SK-N-MC (cell line): ENCODE measurements around the gene COL4A4.

Experiments
- DNase-seq: peaks from one replicate; pipeline ENCODE4 v3.0.0-alpha.2; 2011; ENCODE audit warnings: low read depth, low spot score
- H3K27ac ChIP-seq: fragments of 200-600 bp; sonication (generic); 2 replicates; pipeline ENCODE4 v1.5.1; 2016; ENCODE audit warnings: mixed run types
- H3K36me3 ChIP-seq: fragments of 200-600 bp; sonication (generic); 2 replicates; pipeline ENCODE4 v1.6.1; 2017; ENCODE audit warnings: antibody characterized with exemption, low read length, mixed read lengths; ENCODE audit not compliant: insufficient read depth
- H3K4me3 ChIP-seq: fragments of 200-600 bp; sonication (generic); 2 replicates; pipeline ENCODE4 v1.5.1; 2016
- H3K9ac ChIP-seq: fragments of 200-600 bp; sonication (generic); 2 replicates; pipeline ENCODE4 v1.8.0; 2017; ENCODE audit warnings: mixed run types, mixed read lengths; ENCODE audit not compliant: insufficient read length
- H3K9me3 ChIP-seq: fragments of 200-600 bp; sonication (generic); 2 replicates; pipeline ENCODE4 v1.6.1; 2017; ENCODE audit warnings: low read depth, mild to moderate bottlenecking, antibody characterized with exemption, low read length, moderate library complexity, mixed read lengths
- EZH2 ChIP-seq: fragments of 200-600 bp; sonication (generic); IDR thresholded peaks from one replicate; pipeline ENCODE4 v1.6.1; 2017; ENCODE audit warnings: antibody characterized with exemption
- FOXP2 ChIP-seq: optimal IDR thresholded peaks from 2 replicates; pipeline ENCODE3; 2011; ENCODE audit warnings: mild to moderate bottlenecking, moderate library complexity; ENCODE audit not compliant: insufficient read depth; ENCODE audit errors: extremely low read length, control extremely low read depth
- POLR2AphosphoS5 ChIP-seq: IDR thresholded peaks from 2 replicates; pipeline ENCODE4 v1.6.1; 2012; ENCODE audit warnings: mild to moderate bottlenecking, low read depth, low read length, borderline replicate concordance

The COL4A4 gene

GRCh38 chr2:227058888-227059399 is 105.1 kb downstream of the COL4A4 start:
- Histone ChIP-seq H3K27ac (no peak overlapping the region), H3K36me3 (no peaks in the 10 kb centered on the region), H3K9me3 (no peaks in the 10 kb centered on the region), H3K4me3 (no peak overlapping the region), H3K9ac (no peak overlapping the region)
- DNase-seq = no peak
- TF ChIP-seq POLR2AphosphoS5 = no peak
- TF ChIP-seq FOXP2 = no peak
- TF ChIP-seq EZH2 = no peak

- H3K4me3 ChIP-seq = no peak overlapping the region
- H3K9ac ChIP-seq = no peak overlapping the region
- no peak for DNase-seq
- no peaks in the 10 kb centered on the region for H3K36me3 ChIP-seq
- H3K27ac ChIP-seq = no peak overlapping the region
- no peaks in the 10 kb centered on the region for H3K9me3 ChIP-seq
- TF ChIP-seq POLR2AphosphoS5 (no peak), FOXP2 (no peak)
These were observed 106.1 kb downstream of the COL4A4 start for GRCh38 chr2:227057743-227058447.

- TF ChIP-seq POLR2AphosphoS5 (no peak), FOXP2 (no peak), EZH2 (no peak)
- H3K4me3 ChIP-seq = no peak overlapping the region
- DNase-seq = no peak
- H3K9ac ChIP-seq = no peak overlapping the region
- no peaks in the 10 kb centered on the region for H3K9me3 ChIP-seq
- no peak overlapping the region for H3K27ac ChIP-seq
- no peaks in the 10 kb centered on the region for H3K36me3 ChIP-seq
These were observed 106.9 kb downstream of the COL4A4 start for GRCh38 chr2:227057060-227057459.

- Histone ChIP-seq H3K4me3 (no peak overlapping the region), H3K36me3 (no peaks in the 10 kb centered on the region), H3K9me3 (no peaks in the 10 kb centered on the region), H3K27ac (no peak overlapping the region), H3K9ac (no peak overlapping the region)
- DNase-seq = no peak
- TF ChIP-seq EZH2 (no peak), FOXP2 (no peak), POLR2AphosphoS5 (no peak)
These were observed 110.0 kb downstream of the COL4A4 start for GRCh38 chr2:227054006-227054405.

- peak; percentile 6 for DNase-seq
- TF ChIP-seq FOXP2 (no peak), EZH2 (no peak), POLR2AphosphoS5 (no peak)
These were observed 111.1 kb downstream of the COL4A4 start for GRCh38 chr2:227052879-227053278.

GRCh38 chr2:227043981-227044380 is 120.0 kb downstream of the COL4A4 start:
- no peak for DNase-seq
- H3K9ac ChIP-seq = no peak overlapping the region
- TF ChIP-seq EZH2 = no peak
- TF ChIP-seq FOXP2 = no peak
- TF ChIP-seq POLR2AphosphoS5 = no peak
- H3K4me3 ChIP-seq = no peak overlapping the region
- H3K9me3 ChIP-seq = no peaks in the 10 kb centered on the region
- no peaks in the 10 kb centered on the region for H3K36me3 ChIP-seq
- no peak overlapping the region for H3K27ac ChIP-seq

More at GRCh38 chr2:227052879-227053278, 111.1 kb downstream of the COL4A4 start:
- Histone ChIP-seq H3K9ac (no peak overlapping the region), H3K4me3 (no peak overlapping the region), H3K27ac (no peak overlapping the region), H3K9me3 (no peaks in the 10 kb centered on the region), H3K36me3 (no peaks in the 10 kb centered on the region)

GRCh38 chr2:227038550-227039189 is 125.3 kb downstream of the COL4A4 start:
- no peak for DNase-seq
- no peak overlapping the region for H3K27ac ChIP-seq
- TF ChIP-seq FOXP2 (no peak), EZH2 (no peak), POLR2AphosphoS5 (no peak)
- no peaks in the 10 kb centered on the region for H3K9me3 ChIP-seq
- H3K9ac ChIP-seq = no peak overlapping the region
- H3K36me3 ChIP-seq = no peaks in the 10 kb centered on the region
- no peak overlapping the region for H3K4me3 ChIP-seq

- H3K36me3 ChIP-seq = no peaks in the 10 kb centered on the region
- no peak overlapping the region for H3K4me3 ChIP-seq
- H3K27ac ChIP-seq = no peak overlapping the region
- TF ChIP-seq POLR2AphosphoS5 = no peak
- TF ChIP-seq EZH2 = no peak
- TF ChIP-seq FOXP2 = no peak
- DNase-seq = no peak
- H3K9me3 ChIP-seq = no peaks in the 10 kb centered on the region
- no peak overlapping the region for H3K9ac ChIP-seq
These were observed 127.5 kb downstream of the COL4A4 start for GRCh38 chr2:227036527-227036926.
